OCI-LY1 (cell line): ENCODE results near the gene TEP1.

Source experiments
- EZH2 ChIP-seq: fragments of 200-600 bp; sonication (generic), shearing (Covaris generic); IDR thresholded peaks from 2 replicates; pipeline ENCODE4 v1.8.0; 2017; ENCODE audit warnings: borderline replicate concordance, mixed run types, mild to moderate bottlenecking, antibody characterized with exemption, low read length, moderate library complexity, mixed read lengths
- TF ChIP-seq, protein P1 (sequence below): fragments of 200-600 bp; sonication (generic), shearing (Covaris generic); IDR thresholded peaks from 2 replicates; pipeline ENCODE4 v1.5.1; 2017; ENCODE audit warnings: mild to moderate bottlenecking, antibody characterized with exemption, low read length, moderate library complexity, mixed read lengths

DNA sequence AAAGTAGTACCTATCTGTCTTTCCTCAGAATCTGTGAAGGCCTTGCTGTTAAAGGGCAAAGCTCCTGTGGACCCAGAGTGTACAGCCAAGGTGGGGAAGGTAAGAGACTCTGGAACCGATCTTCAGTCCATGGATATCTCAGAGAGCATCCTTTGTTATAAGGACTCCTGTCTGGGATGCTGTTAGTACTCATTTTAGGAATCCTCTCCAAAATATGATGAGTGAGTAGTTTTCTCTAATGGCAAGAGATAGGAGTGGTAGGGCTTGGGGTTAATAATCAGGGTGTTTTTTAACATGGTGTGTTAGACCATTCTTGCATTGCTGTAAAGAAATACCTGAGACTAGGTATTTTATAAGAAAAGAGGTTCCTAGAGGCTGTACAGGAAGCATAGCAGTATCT, 67.9 kb downstream of the TEP1 start:
- TF ChIP-seq, protein P1, sequence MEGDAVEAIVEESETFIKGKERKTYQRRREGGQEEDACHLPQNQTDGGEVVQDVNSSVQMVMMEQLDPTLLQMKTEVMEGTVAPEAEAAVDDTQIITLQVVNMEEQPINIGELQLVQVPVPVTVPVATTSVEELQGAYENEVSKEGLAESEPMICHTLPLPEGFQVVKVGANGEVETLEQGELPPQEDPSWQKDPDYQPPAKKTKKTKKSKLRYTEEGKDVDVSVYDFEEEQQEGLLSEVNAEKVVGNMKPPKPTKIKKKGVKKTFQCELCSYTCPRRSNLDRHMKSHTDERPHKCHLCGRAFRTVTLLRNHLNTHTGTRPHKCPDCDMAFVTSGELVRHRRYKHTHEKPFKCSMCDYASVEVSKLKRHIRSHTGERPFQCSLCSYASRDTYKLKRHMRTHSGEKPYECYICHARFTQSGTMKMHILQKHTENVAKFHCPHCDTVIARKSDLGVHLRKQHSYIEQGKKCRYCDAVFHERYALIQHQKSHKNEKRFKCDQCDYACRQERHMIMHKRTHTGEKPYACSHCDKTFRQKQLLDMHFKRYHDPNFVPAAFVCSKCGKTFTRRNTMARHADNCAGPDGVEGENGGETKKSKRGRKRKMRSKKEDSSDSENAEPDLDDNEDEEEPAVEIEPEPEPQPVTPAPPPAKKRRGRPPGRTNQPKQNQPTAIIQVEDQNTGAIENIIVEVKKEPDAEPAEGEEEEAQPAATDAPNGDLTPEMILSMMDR = no peak
- TF ChIP-seq EZH2 = no peak
